Fibroblast of the aortic adventitia (primary cell): Measurements from ENCODE around the gene KRAS. TPM values are rescaled to one million over a fixed set of nuclear protein-coding genes. Genes with fewer than 3 reads are reported as not detected.

Source experiments
- DNase-seq: peaks from one replicate; pipeline ENCODE4 v3.0.0-alpha.2; 2010; ENCODE audit warnings: low read depth
- H3K4me3 ChIP-seq: 2 replicates; pipeline ENCODE4 v1.5.1; 2011; ENCODE audit warnings: low read depth, mild to moderate bottlenecking, control low read depth, low read length, moderate library complexity
- CTCF ChIP-seq: IDR thresholded peaks from 2 replicates; pipeline ENCODE4 v1.5.1; 2011; ENCODE audit warnings: mild to moderate bottlenecking, low read length, control low read depth, inconsistent platforms; ENCODE audit not compliant: insufficient read depth
- total RNA-seq: library from RNA; depleted of rRNA; stranded (reverse); fragments of >200 nt; gene quantifications from 2 replicates; pipeline ENCODE4 v1.2.3, GENCODE V29; 2012; ENCODE audit warnings: low replicate concordance

Gene KRAS
- total RNA-seq, 1 donor, result 18.6 TPM

DNA sequence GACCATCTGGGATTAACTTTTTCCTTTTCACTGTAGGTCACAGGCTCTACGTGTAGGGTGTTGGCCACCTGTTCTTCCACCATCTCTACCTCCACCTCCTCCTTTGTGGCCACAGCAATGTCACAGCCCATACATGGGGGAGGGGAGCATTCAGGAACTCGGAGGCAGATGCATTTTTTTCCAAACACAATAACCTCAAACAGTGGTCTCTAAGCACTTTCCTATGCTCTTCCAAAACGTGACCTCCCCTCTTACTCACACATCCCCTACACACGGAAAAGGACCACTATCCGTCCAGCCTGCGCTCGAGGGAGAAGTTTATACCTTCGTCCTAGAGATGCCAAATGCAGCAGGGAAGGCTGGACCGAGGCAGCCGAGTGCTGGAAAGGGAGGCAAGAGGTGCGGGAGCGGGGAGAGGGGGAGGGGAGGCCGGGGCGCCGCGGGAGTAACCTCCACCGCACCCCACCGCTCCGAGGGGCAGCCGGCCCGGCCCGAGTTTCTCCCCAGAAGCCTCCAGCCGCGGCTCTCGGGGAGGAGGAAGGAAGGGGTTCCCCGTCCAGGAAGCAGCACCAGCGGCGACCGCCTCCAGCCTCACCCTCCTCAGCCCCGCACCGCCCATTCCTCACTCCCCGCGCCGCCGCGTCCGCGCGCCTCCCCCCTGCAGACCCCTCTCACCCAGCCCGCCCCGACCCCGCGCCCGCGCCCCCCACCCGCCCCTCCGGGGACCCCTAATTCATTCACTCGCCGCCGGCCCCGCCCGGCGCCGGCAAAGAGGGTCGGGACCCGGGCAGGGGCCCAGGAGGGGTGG lies 594 bp downstream of the KRAS start:
- peak overlapping the region; percentile 95 for H3K4me3 ChIP-seq
- no peak for TF ChIP-seq CTCF
- DNase-seq, result no peak

GRCh38 chr12:25248732-25249131 lies 2.0 kb downstream of the KRAS start:
- no peak for TF ChIP-seq CTCF
- no peak overlapping the region for H3K4me3 ChIP-seq
- DNase-seq, result no peak

GRCh38 chr12:25248137-25248536 lies 2.6 kb downstream of the KRAS start:
- H3K4me3 ChIP-seq, result no peak overlapping the region
- no peak for DNase-seq
- no peak for TF ChIP-seq CTCF

DNA sequence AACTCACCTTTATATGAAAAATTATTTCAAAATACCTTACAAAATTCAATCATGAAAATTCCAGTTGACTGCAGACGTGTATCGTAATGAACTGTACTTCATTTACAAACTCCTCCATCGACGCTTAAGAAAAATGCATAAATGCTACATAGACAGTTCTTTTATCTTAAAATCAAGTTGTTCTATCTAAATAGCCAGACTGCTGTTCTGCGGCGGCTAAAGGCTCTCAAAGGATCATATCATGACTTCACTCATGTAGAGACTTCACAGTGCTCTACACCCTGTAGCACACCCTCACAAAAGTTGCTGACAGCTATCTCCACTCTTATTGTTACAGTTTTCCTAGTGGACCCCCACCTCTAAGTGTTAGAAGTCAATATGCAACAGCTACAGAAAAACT lies 5.2 kb downstream of the KRAS start:
- no peak overlapping the region for H3K4me3 ChIP-seq
- no peak for DNase-seq
- TF ChIP-seq CTCF, result no peak

DNA sequence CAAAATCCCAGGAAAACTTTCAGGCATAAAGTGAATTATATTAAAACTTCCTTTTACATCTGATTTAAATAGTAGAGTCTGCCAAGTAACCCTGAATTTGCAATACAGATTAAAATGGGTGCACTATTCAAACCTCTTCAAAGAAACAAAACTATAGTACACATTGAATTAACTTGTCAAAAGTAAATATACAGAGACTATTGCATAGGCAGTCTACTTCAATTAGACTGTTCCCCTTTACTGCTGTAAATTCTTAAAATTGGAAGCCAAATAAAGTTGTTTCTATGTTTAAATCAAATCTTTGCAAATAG lies 7.1 kb downstream of the KRAS start:
- TF ChIP-seq CTCF, result no peak
- no peak for DNase-seq
- no peak overlapping the region for H3K4me3 ChIP-seq

- no peak overlapping the region for H3K4me3 ChIP-seq
- no peak for TF ChIP-seq CTCF
- peak; percentile 59 for DNase-seq
These were observed 7.6 kb downstream of the KRAS start for GRCh38 chr12:25242981-25243679.
